Sciatic nerve (tissue), 2 donors: ENCODE results near the gene ANKRD53. TPM values are rescaled to one million over a fixed set of nuclear protein-coding genes. Genes with fewer than 3 reads are reported as not detected.
A peak's percentile ranks its signal among the peaks of the same experiment; 100 is the strongest.
"Not testable (repeated sequence)": the region's sequence is repeated elsewhere in the genome, so short reads cannot be mapped to it uniquely, and the experiment has no call there.

Experiments used
- ATAC-seq: fragments of 200-7000 bp; cut with Tn5 transposase; one replicate; pipeline ENCODE4 v1.9.1; 2020; ENCODE audit warnings: mild to moderate bottlenecking, moderate library complexity
- DNase-seq: peaks from one replicate; pipeline ENCODE4 v3.0.0-alpha.2; 2020; ENCODE audit warnings: low spot score
- intact Hi-C: fragments of 100-400 bp; cut with DNase I; formaldehyde crosslinking; loops from one replicate; pipeline ENCODE4 v1.14.2; 2022
- total RNA-seq: library from RNA; stranded (reverse); fragmentation: NEBNext Ultra II Directional; extraction: Animal tissue kit (Norgen Biotek cat#: 25700); gene quantifications from one replicate; pipeline ENCODE4 v1.2.1, GENCODE V29; 2021
- donor health status: DM: no; HTN: no; CAD: no.
- donor health status: DM: no; HTN: no; CAD: no.

Gene ANKRD53
- total RNA-seq, 1 donor from 2014 or later: 2.2 TPM

- ATAC-seq: no peak
- intact Hi-C loops: no loop called here
- no peak for DNase-seq
Measured at GRCh38 chr2:71001981-71002570, 23.6 kb downstream of the ANKRD53 start.

DNA sequence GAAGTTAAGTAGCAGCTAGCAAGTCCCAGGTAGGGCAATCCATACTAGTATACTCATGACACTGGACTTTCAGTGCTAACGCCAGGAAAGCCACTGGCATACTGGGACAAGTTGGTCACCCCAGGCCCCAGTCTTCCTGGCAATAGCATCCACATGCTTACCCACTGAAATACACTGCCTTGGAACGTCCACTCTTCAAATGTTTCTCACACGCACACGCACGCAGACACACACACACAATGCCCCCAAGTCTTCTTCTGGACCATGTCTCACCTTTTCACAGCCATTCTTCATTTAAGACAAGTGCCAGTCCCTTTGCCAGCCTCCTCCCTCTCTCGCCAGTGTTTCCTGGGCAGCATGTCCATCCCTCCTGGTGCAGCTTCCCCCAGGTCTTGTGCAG is 25.0 kb downstream of the ANKRD53 start:
- no peak for DNase-seq
- no peak for ATAC-seq
- intact Hi-C loops: no loop called here

DNA sequence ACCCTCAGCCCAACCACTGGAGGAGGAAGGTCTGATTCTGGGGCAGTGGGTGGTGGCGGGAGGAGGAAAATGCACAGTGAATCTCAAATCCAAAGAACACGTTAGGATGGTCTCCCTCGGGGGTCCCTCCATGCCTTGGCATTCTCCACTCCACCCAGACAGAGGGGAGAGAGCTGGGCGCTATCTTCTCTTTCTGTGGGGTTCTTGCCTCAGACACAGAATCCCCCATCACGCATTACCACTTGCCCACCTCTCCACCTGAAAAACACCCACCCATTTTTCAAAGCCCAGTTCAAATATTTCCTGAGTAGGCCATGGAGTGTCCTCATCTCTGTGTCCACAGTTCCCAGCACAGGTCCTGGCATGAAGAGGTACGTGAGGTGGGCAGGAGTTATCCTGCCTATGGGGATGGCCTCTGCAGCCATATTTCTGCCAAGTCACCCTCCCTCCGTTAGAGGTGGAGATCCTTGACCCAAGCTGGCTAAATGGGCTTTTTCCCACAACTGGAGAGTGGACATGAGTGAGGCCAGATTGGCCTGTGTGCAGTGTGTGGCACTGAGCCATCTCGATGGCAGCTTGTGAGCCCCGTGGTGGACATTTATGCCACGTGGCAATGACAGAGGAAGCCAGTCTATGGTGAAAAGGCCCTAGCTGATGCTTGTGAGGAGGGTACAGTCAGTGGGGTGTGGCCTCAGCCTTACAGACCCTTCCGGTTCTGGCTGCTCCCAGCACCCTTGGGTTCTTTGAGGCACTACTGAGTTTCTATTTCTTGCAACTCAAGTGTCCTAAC is 25.7 kb downstream of the ANKRD53 start:
- ATAC-seq (no peak), DNase-seq (peak; percentile 31)
- intact Hi-C loops: no loop called here

- no peak for ATAC-seq
- DNase-seq: no peak
- intact Hi-C loops: no loop called here
Measured at GRCh38 chr2:71004857-71005256, 26.4 kb downstream of the ANKRD53 start.

- no peak for DNase-seq
- intact Hi-C loops: no loop called here
- no peak for ATAC-seq
Measured at GRCh38 chr2:71005271-71006202, 27.1 kb downstream of the ANKRD53 start.

GRCh38 chr2:71006323-71006722 is 27.9 kb downstream of the ANKRD53 start:
- intact Hi-C loops: no loop called here
- DNase-seq (no peak), ATAC-seq (no peak)

- ATAC-seq: no peak
- intact Hi-C loops: no loop called here
- DNase-seq: no peak
Measured at GRCh38 chr2:71006955-71007799, 28.7 kb downstream of the ANKRD53 start.

- intact Hi-C loops: no loop called here
- no peak for ATAC-seq
- DNase-seq: no peak
Measured at GRCh38 chr2:71008342-71008741, 29.9 kb downstream of the ANKRD53 start.

DNA sequence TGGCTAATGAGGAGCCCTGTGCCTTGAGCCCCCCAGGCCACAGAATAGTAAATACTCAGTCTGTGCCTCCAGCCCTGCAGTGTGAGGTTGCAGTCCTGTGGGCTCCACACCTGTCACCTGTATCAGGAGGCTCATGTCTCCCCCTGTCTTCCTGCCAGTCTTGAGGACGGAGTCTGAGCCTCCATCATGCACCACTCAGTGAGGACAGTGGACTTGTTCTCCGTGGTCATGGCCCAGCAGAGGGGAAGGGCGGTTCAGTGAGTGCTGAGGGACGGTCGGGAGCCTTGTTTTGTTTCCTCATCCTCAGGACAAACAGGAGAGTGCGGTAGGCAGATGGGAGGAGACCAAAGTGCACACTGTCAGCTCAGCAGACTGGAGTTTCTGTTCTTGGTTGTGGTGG is 33.4 kb downstream of the ANKRD53 start:
- intact Hi-C loops, DNase-seq: not testable (repeated sequence)

DNA sequence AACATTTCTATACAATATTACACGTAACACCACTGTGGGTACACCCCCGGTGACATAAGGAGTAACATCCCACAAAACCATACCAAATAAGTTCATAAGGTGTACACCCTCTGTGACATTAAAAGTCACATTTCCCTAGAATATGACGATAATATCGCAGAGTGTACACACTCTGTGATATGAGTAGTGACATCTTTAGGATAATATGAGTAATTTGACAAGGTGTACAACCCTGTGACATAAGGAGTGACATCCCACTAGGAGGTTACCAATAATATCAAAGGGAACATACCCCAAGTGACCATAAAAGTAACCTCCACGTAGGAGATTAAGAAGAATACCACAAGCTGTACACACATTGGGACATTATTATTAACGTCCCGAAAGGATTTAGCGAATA is 40.2 kb downstream of the ANKRD53 start:
- DNase-seq (no peak), ATAC-seq (no peak)
- intact Hi-C loops: no loop called here

More for the DNA sequence above, 33.4 kb downstream of the ANKRD53 start:
- not testable (repeated sequence) for ATAC-seq

DNA sequence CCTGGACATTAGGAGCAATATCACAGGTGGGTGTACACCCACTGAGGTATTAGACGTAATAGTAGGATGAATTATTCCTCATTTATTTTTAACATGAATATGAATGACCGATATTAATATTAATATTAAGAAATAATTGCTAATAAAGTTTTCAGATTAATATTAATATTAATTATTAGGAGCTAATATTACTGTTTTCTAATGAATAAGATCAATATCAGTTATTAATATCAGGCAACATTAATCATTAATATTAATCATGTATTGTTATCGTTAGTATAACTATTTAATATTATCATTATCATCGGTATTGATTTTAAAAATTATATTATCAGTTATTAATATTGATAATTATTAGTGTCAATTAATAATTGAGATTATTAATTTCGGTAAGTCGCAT is 41.6 kb downstream of the ANKRD53 start:
- intact Hi-C loops, DNase-seq: not testable (repeated sequence)

GRCh38 chr2:71021394-71021793 is 43.0 kb downstream of the ANKRD53 start:
- intact Hi-C loops, DNase-seq, ATAC-seq: not testable (repeated sequence)

More for the DNA sequence above, 41.6 kb downstream of the ANKRD53 start:
- not testable (repeated sequence) for ATAC-seq

DNA sequence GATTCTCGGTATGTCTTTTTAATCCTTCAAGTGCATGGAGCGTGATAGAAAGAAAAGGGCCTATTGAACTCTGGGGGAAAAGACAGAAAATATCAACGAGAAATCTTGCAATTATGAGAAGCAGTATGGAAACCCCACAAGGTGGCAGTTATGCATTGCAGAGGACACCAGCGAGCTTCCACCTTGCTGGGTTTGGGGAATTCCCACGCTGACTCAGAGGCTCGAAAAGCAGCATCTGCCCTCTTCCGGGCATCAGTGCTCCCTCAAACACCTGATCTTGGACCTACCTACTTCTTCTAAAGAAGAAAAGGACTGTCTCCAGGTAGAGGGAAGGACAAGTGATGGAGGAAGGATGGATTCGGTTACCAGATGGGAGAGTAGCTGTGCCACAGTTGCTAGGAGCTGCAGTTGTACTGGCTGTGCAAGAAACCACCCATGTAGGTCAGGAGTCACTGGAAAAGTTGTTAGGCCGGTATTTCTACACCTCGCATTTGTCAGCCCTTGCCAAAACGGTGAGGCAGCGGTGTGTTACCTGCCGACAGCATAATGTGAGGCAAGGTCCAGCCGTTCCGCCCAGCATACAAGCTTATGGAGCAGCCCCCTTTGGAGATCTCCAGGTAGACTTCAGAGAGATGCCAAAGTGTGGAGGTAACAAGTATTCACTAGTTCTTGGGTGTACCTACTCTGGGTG is 45.3 kb downstream of the ANKRD53 start:
- intact Hi-C loops, ATAC-seq, DNase-seq: not testable (repeated sequence)

Other genes starting within 250 kb of the ANKRD53 start
- gene ADD2, start 210.4 kb upstream of the ANKRD53 start, total RNA-seq: 3.2 TPM
- 0.89 TPM for gene FIGLA, start 188.0 kb upstream of the ANKRD53 start, total RNA-seq
- 1.7 TPM for gene CLEC4F, start 158.0 kb upstream of the ANKRD53 start, total RNA-seq
- 1.4 TPM for gene CD207, start 142.8 kb upstream of the ANKRD53 start, total RNA-seq
- 1.9 TPM for gene VAX2, start 78.1 kb upstream of the ANKRD53 start, total RNA-seq
- gene ATP6V1B1, start 42.7 kb upstream of the ANKRD53 start, total RNA-seq: 1.3 TPM
- 52.7 TPM for gene TEX261, start 16.2 kb downstream of the ANKRD53 start, total RNA-seq
- gene NAGK, start 90.0 kb downstream of the ANKRD53 start, total RNA-seq: 125 TPM
- gene MCEE, start 151.6 kb downstream of the ANKRD53 start, total RNA-seq: 25.1 TPM
- gene MPHOSPH10, start 152.0 kb downstream of the ANKRD53 start, total RNA-seq: 36.5 TPM
- 25.6 TPM for gene PAIP2B, start 248.5 kb downstream of the ANKRD53 start, total RNA-seq